GM23338 (cell line): ENCODE data around the gene MEIOSIN. TPM values are rescaled to one million over a fixed set of nuclear protein-coding genes. Genes with fewer than 3 reads are reported as not detected.

Source experiments
- ATAC-seq: fragments of 200-7000 bp; cut with Tn5 transposase; 3 replicates; pipeline ENCODE4 v1.9.1; 2020
- DNase-seq: peaks from one replicate; pipeline ENCODE4 v3.0.0-alpha.2; 2015; ENCODE audit warnings: low spot score
- H2AFZ ChIP-seq: fragments of 200-600 bp; sonication (generic); 2 replicates; pipeline ENCODE4 v1.8.0; 2016; ENCODE audit warnings: antibody characterized with exemption, mild to moderate bottlenecking, moderate library complexity
- H3F3A ChIP-seq: fragments of 200-600 bp; sonication (generic); replicated peaks from 2 replicates; pipeline ENCODE4 v1.8.0; 2017; ENCODE audit warnings: antibody characterized with exemption, mixed run types, low read depth
- H3K27ac ChIP-seq: fragments of 200-600 bp; sonication (generic); 2 replicates; pipeline ENCODE4 v1.6.1; 2016; ENCODE audit warnings: low read depth
- H3K27me3 ChIP-seq: fragments of 200-600 bp; sonication (generic); 2 replicates; pipeline ENCODE4 v1.8.0; 2016; ENCODE audit warnings: mild to moderate bottlenecking, mixed run types, moderate library complexity; ENCODE audit not compliant: insufficient read depth
- H3K36me3 ChIP-seq: fragments of 200-600 bp; sonication (generic); 2 replicates; pipeline ENCODE4 v1.8.0; 2016; ENCODE audit warnings: mild to moderate bottlenecking; ENCODE audit not compliant: insufficient read depth
- H3K4me1 ChIP-seq: fragments of 200-600 bp; sonication (generic); 2 replicates; pipeline ENCODE4 v1.8.0; 2016; ENCODE audit warnings: mild to moderate bottlenecking, moderate library complexity; ENCODE audit not compliant: insufficient read depth
- H3K4me2 ChIP-seq: fragments of 200-600 bp; sonication (generic); 2 replicates; pipeline ENCODE4 v1.7.1; 2017; ENCODE audit warnings: mixed run types
- H3K4me3 ChIP-seq: fragments of 200-600 bp; sonication (generic); 2 replicates; pipeline ENCODE4 v1.6.1; 2016; ENCODE audit warnings: mixed run types
- H3K79me2 ChIP-seq: fragments of 200-600 bp; sonication (generic); replicated peaks from 2 replicates; pipeline ENCODE4 v1.8.0; 2017; ENCODE audit warnings: mild to moderate bottlenecking; ENCODE audit not compliant: insufficient read depth
- H3K9me2 ChIP-seq: fragments of 200-600 bp; sonication (generic); 2 replicates; pipeline ENCODE4 v1.8.0; 2017; ENCODE audit not compliant: insufficient read depth
- H4K20me1 ChIP-seq: fragments of 200-600 bp; sonication (generic); replicated peaks from 2 replicates; pipeline ENCODE4 v1.8.0; 2017; ENCODE audit warnings: mild to moderate bottlenecking; ENCODE audit not compliant: insufficient read depth
- H3K27ac Mint-ChIP-seq: 2 replicates; pipeline ENCODE4 v1.8.0; 2020; ENCODE audit warnings: inconsistent platforms, mild to moderate bottlenecking, moderate library complexity, mixed read lengths
- H3K27me3 Mint-ChIP-seq: 3 replicates; pipeline ENCODE4 v1.8.0; 2022; ENCODE audit warnings: low read depth, mild to moderate bottlenecking, moderate library complexity, mixed read lengths, inconsistent platforms; ENCODE audit not compliant: insufficient read depth, poor library complexity
- H3K36me3 Mint-ChIP-seq: 3 replicates; pipeline ENCODE4 v1.8.0; 2021; ENCODE audit warnings: low read depth, mild to moderate bottlenecking, inconsistent platforms, moderate library complexity, mixed read lengths
- H3K4me1 Mint-ChIP-seq: 3 replicates; pipeline ENCODE4 v1.8.0; 2020; ENCODE audit warnings: mild to moderate bottlenecking, inconsistent platforms, mixed read lengths
- H3K4me3 Mint-ChIP-seq: 3 replicates; pipeline ENCODE4 v1.8.0; 2021; ENCODE audit warnings: moderate library complexity, mild to moderate bottlenecking, inconsistent platforms, mixed read lengths
- H3K9me3 Mint-ChIP-seq: 3 replicates; pipeline ENCODE4 v1.8.0; 2020; ENCODE audit warnings: moderate library complexity, mild to moderate bottlenecking, inconsistent platforms, mixed read lengths
- CREB1 ChIP-seq: fragments of 250-450 bp; sonication (Bioruptor Pico); IDR thresholded peaks from 2 replicates; pipeline ENCODE4 v1.5.0; 2020; ENCODE audit warnings: low read depth, mild to moderate bottlenecking, moderate library complexity
- CTCF ChIP-seq, 2 experiments: fragments of 200-600 bp in 1 of 2; sonication (generic) in 1 of 2; conservative IDR thresholded peaks; 2 replicates each; pipeline versions ENCODE4 v1.5.1 to v1.6.1; 2016 to 2017; ENCODE audit warnings: antibody characterized with exemption in 2 of 2, low read depth in 2 of 2, mild to moderate bottlenecking in 2 of 2, moderate library complexity in 1 of 2
- ETS1 ChIP-seq: IDR thresholded peaks from 2 replicates; pipeline ENCODE4 v1.6.1; 2016; ENCODE audit warnings: antibody characterized with exemption
- EZH2 ChIP-seq: fragments of 200-600 bp; sonication (generic); IDR thresholded peaks from one replicate; pipeline ENCODE4 v1.8.0; 2017; ENCODE audit warnings: antibody characterized with exemption, mild to moderate bottlenecking, low read depth; ENCODE audit not compliant: unreplicated experiment
- JUNB ChIP-seq: IDR thresholded peaks from one replicate; pipeline ENCODE4 v1.6.1; 2016; ENCODE audit warnings: antibody characterized with exemption; ENCODE audit not compliant: unreplicated experiment
- NANOG ChIP-seq: IDR thresholded peaks from 2 replicates; pipeline ENCODE4 v1.6.1; 2016; ENCODE audit warnings: antibody characterized with exemption, borderline replicate concordance
- POLR2AphosphoS5 ChIP-seq: IDR thresholded peaks from 2 replicates; pipeline ENCODE4 v1.6.1; 2016; ENCODE audit warnings: antibody characterized with exemption, low read depth
- REST ChIP-seq: IDR thresholded peaks from one replicate; pipeline ENCODE4 v1.6.1; 2018; ENCODE audit warnings: antibody characterized with exemption; ENCODE audit not compliant: unreplicated experiment
- STAT1 ChIP-seq: IDR thresholded peaks from one replicate; pipeline ENCODE4 v1.6.1; 2016; ENCODE audit warnings: antibody characterized with exemption; ENCODE audit not compliant: unreplicated experiment
- ZNF462 ChIP-seq: fragments of 250-450 bp; sonication (Bioruptor Pico); IDR thresholded peaks from 2 replicates; pipeline ENCODE4 v1.5.0; 2020; ENCODE audit warnings: mild to moderate bottlenecking, moderate library complexity
- polyA plus RNA-seq: library from polyadenylated mRNA; unstranded; fragments of >200 nt; fragmentation: Nextera tagmentation; extraction: Ambion mirVana; gene quantifications from 2 replicates; pipeline ENCODE4 v1.2.1, GENCODE V29; 2016
- total RNA-seq: library from RNA; depleted of rRNA; stranded (reverse); fragments of >200 nt; shearing (Covaris generic); gene quantifications from 2 replicates; pipeline ENCODE4 v1.2.3, GENCODE V29; 2014

The MEIOSIN gene
- total and polyA plus RNA-seq, 2 experiments from 2014 or later: 0.21 to 0.28 TPM

GRCh38 chr19:45746866-45747265 is 13.6 kb downstream of the MEIOSIN start:
- H3K27me3 ChIP-seq: no peaks in the 10 kb centered on the region
- no peaks in the 10 kb centered on the region; the same call in 1 of the 2 replicates for H3K4me1 ChIP-seq
- H2AFZ ChIP-seq: no peak overlapping the region
- Mint-ChIP-seq H3K4me1 (no peaks in the 10 kb centered on the region; the same call in 2 of the 3 replicates), H3K27me3 (peaks cover 3% of the 10 kb centered on the region), H3K4me3 (no peak overlapping the region; the same call in 2 of the 3 replicates), H3K9me3 (no peaks in the 10 kb centered on the region), H3K27ac (no peak overlapping the region), H3K36me3 (no peaks in the 10 kb centered on the region)
- no peak for DNase-seq
- no peaks in the 10 kb centered on the region for H3K9me2 ChIP-seq
- no peak for ATAC-seq
- H3F3A ChIP-seq: 0 out of 2 replicates have a peak, but pooled peaks cover 7% of the 10 kb centered on the region
- H3K4me2 ChIP-seq: no peak overlapping the region
- no peaks in the 10 kb centered on the region for H4K20me1 ChIP-seq
- no peaks in the 10 kb centered on the region for H3K36me3 ChIP-seq
- H3K79me2 ChIP-seq: no peaks in the 10 kb centered on the region
- TF ChIP-seq NANOG (no peak), JUNB (no peak), CREB1 (CRISPR knock-in tag) (no peak), ETS1 (no peak), EZH2 (no peak), CTCF (conservative IDR thresholded peaks at IDR 0.05; ENCODE audit: low read depth in 2 of 2) (no peak)
- H3K4me3 ChIP-seq: no peak overlapping the region
- H3K27ac ChIP-seq: no peak overlapping the region

GRCh38 chr19:45747513-45747912 is 14.3 kb downstream of the MEIOSIN start:
- no peaks in the 10 kb centered on the region for H3K79me2 ChIP-seq
- H3K27me3 ChIP-seq: no peaks in the 10 kb centered on the region
- H3F3A ChIP-seq: 0 out of 2 replicates have a peak, but pooled peaks cover 6% of the 10 kb centered on the region
- no peak for ATAC-seq
- Mint-ChIP-seq H3K9me3 (no peaks in the 10 kb centered on the region), H3K36me3 (no peaks in the 10 kb centered on the region), H3K4me3 (no peak overlapping the region), H3K4me1 (no peaks in the 10 kb centered on the region; the same call in 2 of the 3 replicates), H3K27ac (no peak overlapping the region), H3K27me3 (peaks cover 3% of the 10 kb centered on the region)
- H3K4me2 ChIP-seq: no peak overlapping the region
- H2AFZ ChIP-seq: 0 out of 2 replicates have a peak overlapping the region, but pooled peaks have one; percentile 7
- no peaks in the 10 kb centered on the region for H4K20me1 ChIP-seq
- no peak overlapping the region for H3K4me3 ChIP-seq
- no peak for DNase-seq
- H3K36me3 ChIP-seq: no peaks in the 10 kb centered on the region
- H3K4me1 ChIP-seq: no peaks in the 10 kb centered on the region; the same call in 1 of the 2 replicates
- no peaks in the 10 kb centered on the region for H3K9me2 ChIP-seq
- no peak overlapping the region for H3K27ac ChIP-seq
- TF ChIP-seq REST (no peak), ZNF462 (CRISPR knock-in tag) (no peak), POLR2AphosphoS5 (no peak), EZH2 (no peak), STAT1 (no peak)
